PFSK-1 (cell line): Measurements from ENCODE around the gene GPR32.

ENCODE experiments used
- FOXP2 ChIP-seq: optimal IDR thresholded peaks from 2 replicates; pipeline ENCODE3; 2011; ENCODE audit warnings: borderline replicate concordance, control low read depth, inconsistent platforms; ENCODE audit not compliant: insufficient read depth; ENCODE audit errors: extremely low read length, extremely low read depth
- POLR2AphosphoS5 ChIP-seq: IDR thresholded peaks from 2 replicates; pipeline ENCODE4 v1.6.1; 2012; ENCODE audit warnings: low read depth, mild to moderate bottlenecking, control low read depth, low read length, moderate library complexity
- REST ChIP-seq, 2 experiments: IDR thresholded peaks; 2 replicates each; pipeline versions ENCODE4 v1.6.1 to v1.8.0; 2011 to 2012; ENCODE audit warnings: low read depth in 2 of 2, low read length in 2 of 2, control low read depth in 1 of 2, inconsistent platforms in 1 of 2, mild to moderate bottlenecking in 1 of 2, moderate library complexity in 1 of 2; ENCODE audit not compliant: insufficient read depth in 1 of 2
- SIN3A ChIP-seq: IDR thresholded peaks from 2 replicates; pipeline ENCODE4 v1.6.1; 2012; ENCODE audit warnings: mild to moderate bottlenecking, low read length, moderate library complexity, borderline replicate concordance; ENCODE audit not compliant: insufficient read depth
- TAF1 ChIP-seq: IDR thresholded peaks from 2 replicates; pipeline ENCODE4 v1.6.1; 2012; ENCODE audit warnings: low read length, control low read depth, borderline replicate concordance; ENCODE audit not compliant: insufficient read depth

The GPR32 gene

GRCh38 chr19:50819636-50820035 lies 49.4 kb downstream of the GPR32 start:
- TF ChIP-seq REST (IDR thresholded peaks at IDR 0.05; ENCODE audit: insufficient read depth in 1 of 2, low read depth in 2 of 2, low read length in 2 of 2) (no peak), TAF1 (no peak), FOXP2 (no peak), POLR2AphosphoS5 (no peak), SIN3A (no peak)

- TF ChIP-seq FOXP2 (no peak), SIN3A (no peak), REST (IDR thresholded peaks at IDR 0.05; ENCODE audit: insufficient read depth in 1 of 2, low read depth in 2 of 2, low read length in 2 of 2) (no peak), TAF1 (no peak), POLR2AphosphoS5 (no peak)
Observed at GRCh38 chr19:50820086-50820485, 49.8 kb downstream of the GPR32 start.

GRCh38 chr19:50820549-50821247 lies 50.4 kb downstream of the GPR32 start:
- TF ChIP-seq TAF1 (no peak), SIN3A (no peak), REST (IDR thresholded peaks at IDR 0.05; ENCODE audit: insufficient read depth in 1 of 2, low read depth in 2 of 2, low read length in 2 of 2) (no peak), POLR2AphosphoS5 (no peak), FOXP2 (no peak)

- TF ChIP-seq TAF1: no peak
- TF ChIP-seq REST (IDR thresholded peaks at IDR 0.05; ENCODE audit: insufficient read depth in 1 of 2, low read depth in 2 of 2, low read length in 2 of 2): no peak
- no peak for TF ChIP-seq POLR2AphosphoS5
- no peak for TF ChIP-seq FOXP2
- TF ChIP-seq SIN3A: no peak
Observed at GRCh38 chr19:50821248-50821612, 51.0 kb downstream of the GPR32 start.
